H1 (cell line): ENCODE data around the gene PLA2R1.

Experiments
- CHD2 ChIP-seq: IDR thresholded peaks from 2 replicates; pipeline ENCODE4 v1.6.1; 2012; ENCODE audit warnings: low read length, improper control_type of control experiment
- KDM5A ChIP-seq: fragments of 200-600 bp; IDR thresholded peaks from 2 replicates; pipeline ENCODE4 v1.7.1; 2012; ENCODE audit warnings: mild to moderate bottlenecking, low read length, inconsistent platforms, mixed read lengths
- POLR2A ChIP-seq, 2 experiments: IDR thresholded peaks; 1 replicate in 1 of 2; 2 replicates in 1 of 2; pipeline ENCODE4 v1.6.1; 2011; ENCODE audit warnings: low read depth in 2 of 2, low read length in 2 of 2, mild to moderate bottlenecking in 2 of 2; ENCODE audit errors: control extremely low read depth in 1 of 2
- ZNF274 ChIP-seq: IDR thresholded peaks from 2 replicates; pipeline ENCODE4 v1.7.0; 2012; ENCODE audit warnings: low read length, borderline replicate concordance; ENCODE audit errors: extremely low read depth

DNA sequence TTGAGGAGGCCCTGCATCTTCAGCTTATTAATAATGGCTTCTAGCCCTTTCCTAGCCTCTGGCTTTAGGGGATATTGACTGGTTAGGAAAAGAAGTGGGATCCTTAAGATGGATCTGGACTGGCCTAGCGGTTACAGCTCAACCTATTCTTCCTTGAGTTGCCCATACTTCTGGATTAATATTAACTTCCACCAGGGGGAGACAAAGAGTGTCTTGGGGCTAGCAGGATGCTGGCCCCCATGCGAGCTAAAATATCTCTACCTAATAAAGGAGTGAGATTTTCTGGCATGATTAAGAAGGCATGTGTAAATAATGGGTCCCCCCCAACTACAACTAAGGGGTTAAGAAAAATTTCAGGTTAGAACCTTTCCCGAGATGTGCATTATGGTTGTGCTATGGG, 23.2 kb upstream of the PLA2R1 start:
- no peak for TF ChIP-seq KDM5A
- no peak for TF ChIP-seq POLR2A (IDR thresholded peaks at IDR 0.05; ENCODE audit: control extremely low read depth in 1 of 2, low read depth in 2 of 2, low read length in 2 of 2)
- TF ChIP-seq CHD2 = no peak
- no peak for TF ChIP-seq ZNF274
